Suppressor macrophage treated with lipopolysaccharide for 1 hour (primary cell): ENCODE measurements around the gene FNIP2.

ENCODE experiments used
- DNase-seq, 3 donors: peaks; one replicate each; pipeline ENCODE4 v3.0.0-alpha.2; 2020 to 2022

FNIP2 gene

GRCh38 chr4:158841540-158841939 lies 72.7 kb downstream of the FNIP2 start:
- DNase-seq = no peak

DNA sequence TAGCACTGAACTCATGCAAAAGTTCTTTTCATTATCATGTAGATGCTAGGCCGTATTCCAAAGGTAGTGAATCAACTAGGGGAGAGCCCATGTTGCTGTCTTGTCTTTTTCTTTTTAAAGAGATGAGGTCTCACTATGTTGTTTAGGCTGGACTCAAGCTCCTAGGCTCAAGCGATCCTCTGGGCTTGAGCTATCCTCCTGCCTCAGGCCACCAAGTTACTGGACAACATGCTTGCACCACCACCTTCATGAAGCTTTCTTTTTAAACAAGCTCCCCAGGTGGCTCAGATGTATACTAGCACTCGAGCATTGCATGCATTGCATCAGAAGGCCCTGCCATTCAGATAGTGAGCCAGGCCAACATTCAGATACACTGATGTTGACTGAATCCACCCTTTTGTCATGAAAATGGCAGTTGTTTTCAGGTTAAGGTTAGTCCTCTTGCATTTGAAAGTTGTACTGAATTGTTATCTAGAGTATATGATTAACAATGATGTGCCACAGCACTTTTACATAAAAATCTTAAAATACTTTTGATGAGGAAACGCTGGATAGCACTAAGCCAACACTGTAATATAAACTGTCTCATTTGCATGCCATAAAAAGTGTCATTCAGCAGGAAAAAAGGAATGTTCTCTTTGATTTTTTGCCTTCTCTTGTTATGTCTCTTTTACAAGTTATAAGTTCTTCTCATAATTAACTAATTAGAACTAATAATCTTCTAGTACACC lies 76.7 kb downstream of the FNIP2 start:
- no peak for DNase-seq

GRCh38 chr4:158847535-158847934 lies 78.7 kb downstream of the FNIP2 start:
- DNase-seq = no peak

DNA sequence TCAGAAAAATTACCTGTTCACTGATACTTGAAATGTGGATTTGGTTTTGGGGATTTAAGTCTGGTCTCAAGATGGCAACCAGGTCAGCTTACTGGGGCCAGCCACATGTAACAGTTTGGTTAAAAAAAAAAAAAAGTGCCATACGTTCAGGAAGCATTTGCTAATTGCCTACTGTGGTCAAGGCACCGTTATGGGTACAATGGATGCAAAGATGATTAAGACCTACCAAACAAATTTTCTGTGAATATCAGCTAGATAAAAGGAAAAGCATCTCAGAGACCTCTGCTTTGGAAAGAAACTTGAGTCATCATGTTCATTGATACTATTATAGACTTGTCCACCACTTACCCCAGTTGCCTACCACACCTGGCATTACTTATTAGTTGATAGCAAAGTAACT lies 80.9 kb downstream of the FNIP2 start:
- DNase-seq = no peak

- DNase-seq = no peak
These were observed 81.5 kb downstream of the FNIP2 start for GRCh38 chr4:158850371-158850770.

DNA sequence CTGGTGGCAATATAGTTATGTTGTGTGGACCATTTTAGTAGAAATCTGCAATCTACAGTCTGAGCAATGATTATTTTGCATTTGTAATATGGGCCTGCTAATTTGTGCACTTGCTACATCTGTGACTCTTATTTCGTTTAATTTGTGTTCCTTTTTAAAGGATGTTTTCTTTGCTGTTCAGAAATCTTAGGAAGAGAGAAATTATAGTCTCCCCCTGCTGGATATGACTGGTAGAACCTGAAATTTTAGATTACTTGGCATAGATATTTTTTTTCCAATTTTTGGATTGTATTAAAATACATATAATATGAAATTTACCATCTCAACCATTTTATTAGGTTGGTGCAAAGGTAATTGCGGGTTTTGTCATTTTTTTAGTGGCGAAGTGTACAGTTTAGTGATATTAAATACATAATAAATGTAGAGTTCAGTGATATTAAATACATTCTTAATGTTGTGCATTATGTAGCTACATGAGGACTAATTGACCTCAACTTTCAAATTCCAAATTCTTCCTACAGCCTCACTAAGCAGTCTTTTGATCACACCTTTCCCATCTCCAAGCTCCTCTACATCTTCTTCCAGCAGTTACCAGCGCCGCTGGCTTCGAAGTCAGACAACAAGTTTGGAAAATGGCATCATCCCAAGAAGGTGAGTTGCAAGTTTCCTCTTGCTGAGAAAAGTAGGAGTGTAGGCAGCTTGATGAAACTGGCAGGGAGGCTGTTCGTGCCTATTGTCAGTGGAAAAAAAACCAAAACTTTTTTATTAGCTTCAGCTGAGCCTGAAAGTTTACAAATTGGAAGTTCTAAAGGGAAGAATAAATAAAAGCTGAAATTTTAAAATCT lies 82.2 kb downstream of the FNIP2 start:
- DNase-seq = peak; percentile 41 to 69 (median 63)

- DNase-seq = no peak
These were observed 85.4 kb downstream of the FNIP2 start for GRCh38 chr4:158854236-158854635.

GRCh38 chr4:158856852-158857251 lies 88.0 kb downstream of the FNIP2 start:
- peak in 2 of 3 donors; percentile 41 to 49 for DNase-seq

- DNase-seq = peak in 2 of 3 donors; percentile 61 to 65
These were observed 89.1 kb downstream of the FNIP2 start for GRCh38 chr4:158857951-158858350.

DNA sequence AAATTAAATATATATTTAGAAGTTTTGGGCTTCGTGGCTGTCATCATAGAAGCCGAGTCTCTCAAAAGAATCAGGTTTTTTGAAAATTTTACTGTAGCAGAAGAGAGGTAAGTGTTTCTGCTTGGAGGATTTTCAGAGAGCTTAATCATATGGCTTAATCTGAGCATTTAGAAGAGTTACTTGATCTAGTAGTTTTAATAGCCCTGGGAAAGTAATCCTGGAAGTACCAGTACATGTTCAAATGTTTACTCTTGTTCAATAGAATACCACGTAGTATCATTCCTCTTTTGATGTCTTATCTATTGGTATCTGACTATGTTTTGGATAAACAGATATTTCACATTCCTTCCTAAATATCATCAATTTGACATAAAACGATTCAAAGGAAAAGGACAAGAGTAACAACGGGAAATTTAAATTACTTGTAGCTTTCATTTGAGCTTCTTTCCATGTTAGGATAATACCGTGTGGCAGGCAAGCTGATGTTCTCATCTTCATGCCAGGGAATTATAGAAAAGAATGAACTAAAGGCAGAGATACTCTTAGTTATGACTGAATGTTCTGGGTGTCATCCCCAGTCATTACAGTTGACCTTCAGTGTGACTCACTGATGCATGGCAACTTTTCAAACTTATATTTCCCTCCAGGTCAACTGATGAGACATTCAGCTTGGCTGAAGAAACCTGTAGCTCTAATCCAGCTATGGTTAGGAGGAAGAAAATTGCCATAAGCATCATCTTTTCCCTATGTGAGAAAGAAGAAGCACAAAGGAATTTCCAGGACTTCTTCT lies 89.8 kb downstream of the FNIP2 start:
- peak; percentile 60 to 88 (median 74) for DNase-seq

GRCh38 chr4:158859661-158860060 lies 90.8 kb downstream of the FNIP2 start:
- no peak for DNase-seq

DNA sequence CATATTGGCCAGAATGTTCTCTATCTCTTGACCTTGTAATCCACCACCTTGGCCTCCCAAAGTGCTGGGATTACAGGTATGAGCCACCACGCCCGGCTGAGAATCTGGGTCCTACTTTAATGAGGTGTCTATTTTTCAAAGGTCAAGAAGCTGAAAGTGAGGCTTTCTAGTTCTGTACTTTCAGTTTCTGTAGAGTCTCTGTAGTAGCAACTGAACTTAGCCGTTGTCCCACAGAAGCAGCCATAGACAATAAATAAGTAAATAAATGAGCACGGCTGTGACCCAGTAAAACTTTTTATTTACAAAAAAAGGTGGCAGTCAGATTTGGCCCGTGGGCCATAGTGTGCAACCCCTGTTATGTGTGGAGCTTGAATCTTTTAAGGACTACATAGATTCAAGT lies 92.0 kb downstream of the FNIP2 start:
- no peak for DNase-seq

- DNase-seq = no peak
These were observed 92.5 kb downstream of the FNIP2 start for GRCh38 chr4:158861281-158861680.

- DNase-seq = no peak
These were observed 92.9 kb downstream of the FNIP2 start for GRCh38 chr4:158861766-158862165.

DNA sequence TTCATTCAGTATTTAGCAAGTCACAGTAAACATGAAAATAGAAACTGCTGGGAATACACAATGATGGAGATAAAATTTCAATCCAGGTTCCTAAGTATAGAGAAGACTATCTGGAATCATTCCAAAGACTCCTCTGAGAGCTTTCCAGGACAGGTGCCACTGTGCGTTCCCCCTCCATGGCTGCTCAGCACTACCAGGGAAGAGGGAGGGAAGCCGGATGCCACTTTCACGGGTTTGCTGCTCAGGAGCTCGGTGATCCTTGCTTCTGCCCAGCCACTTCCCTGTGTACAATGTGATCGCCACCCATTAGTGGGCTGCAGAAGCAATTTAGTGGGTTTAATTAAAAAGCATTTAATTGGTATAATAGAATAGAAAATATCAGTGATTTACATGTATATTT lies 94.5 kb downstream of the FNIP2 start:
- DNase-seq = no peak

GRCh38 chr4:158865520-158866177 lies 96.8 kb downstream of the FNIP2 start:
- DNase-seq = no peak

- no peak for DNase-seq
These were observed 100.2 kb downstream of the FNIP2 start for GRCh38 chr4:158869001-158869400.

DNA sequence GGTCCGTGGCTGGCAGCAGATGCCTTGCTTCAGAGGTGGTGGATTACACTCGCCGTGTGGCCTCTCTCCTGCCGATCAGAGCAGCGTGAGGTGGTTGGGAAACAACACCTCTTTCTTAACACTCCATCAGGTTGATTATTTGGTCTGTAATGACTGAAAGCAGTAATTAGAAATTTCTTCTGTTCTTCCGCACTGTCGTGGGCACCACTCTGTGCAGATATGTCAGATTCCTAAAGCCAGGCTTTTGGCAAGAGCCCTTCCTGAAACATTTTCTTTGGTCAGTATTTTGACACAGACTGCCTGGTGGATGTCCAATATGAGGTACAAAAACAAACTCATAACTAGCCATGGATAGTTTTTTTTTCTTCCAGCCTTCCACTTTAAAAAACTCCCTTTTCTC lies 100.9 kb downstream of the FNIP2 start:
- no peak for DNase-seq

- DNase-seq = no peak
These were observed 101.4 kb downstream of the FNIP2 start for GRCh38 chr4:158870282-158870625.

- peak in 1 of 3 donors; percentile 30 for DNase-seq
These were observed 102.0 kb downstream of the FNIP2 start for GRCh38 chr4:158870626-158871334.

GRCh38 chr4:158871335-158871724 lies 102.5 kb downstream of the FNIP2 start:
- no peak for DNase-seq

DNA sequence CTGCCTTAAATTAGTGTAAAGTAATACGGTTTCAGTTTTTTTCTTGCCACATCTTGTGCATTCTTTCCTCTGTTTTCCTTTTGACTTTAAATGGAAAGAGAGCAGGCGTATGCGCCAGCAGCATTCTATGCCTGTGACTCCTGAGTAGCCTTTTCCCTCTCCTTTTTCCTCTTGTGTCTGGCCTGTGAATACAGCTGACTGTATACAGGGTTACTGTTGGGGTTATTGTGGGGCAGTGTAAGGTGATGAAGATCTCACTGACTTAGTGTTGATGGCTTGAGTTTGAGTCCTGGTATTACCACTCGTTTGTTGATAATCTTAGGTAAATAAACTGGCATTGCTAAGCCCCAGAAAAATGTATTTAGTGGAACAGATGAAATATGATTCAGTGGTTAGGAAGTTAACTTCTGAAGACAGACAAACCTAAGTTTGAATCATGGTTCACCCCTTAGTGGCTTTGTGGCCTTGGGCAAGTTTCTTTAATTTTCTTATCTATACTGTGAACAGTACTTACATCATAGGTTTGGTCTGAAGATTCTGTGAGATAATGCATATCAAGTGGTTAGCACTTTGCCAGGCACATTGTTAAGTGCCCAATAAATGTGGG lies 105.1 kb downstream of the FNIP2 start:
- DNase-seq = no peak
